Esophagus muscularis mucosa (tissue), 4 donors: ENCODE measurements around the gene HDAC3. TPM values are rescaled to one million over a fixed set of nuclear protein-coding genes. Genes with fewer than 3 reads are reported as not detected.

Experiments used
- DNase-seq: peaks from one replicate; pipeline ENCODE4 v3.0.0-alpha.2; 2017; ENCODE audit errors: extremely low spot score
- H3K27ac ChIP-seq, 4 donors: fragments of 200-600 bp; sonication (generic); replicated peaks in 1 of 4; 1 replicate in 3 of 4; 2 replicates in 1 of 4; pipeline ENCODE4 v1.5.1; 2016 to 2019; ENCODE audit warnings: mild to moderate bottlenecking in 1 of 4
- H3K27me3 ChIP-seq, 4 donors: fragments of 200-600 bp; sonication (generic); one replicate each; pipeline versions ENCODE4 v1.5.1 to v1.6.0; 2016 to 2019
- H3K36me3 ChIP-seq, 4 donors: fragments of 200-600 bp; sonication (generic); one replicate each; pipeline ENCODE4 v1.5.1; 2016 to 2019
- H3K4me1 ChIP-seq, 4 donors: fragments of 200-600 bp; sonication (generic); one replicate each; pipeline ENCODE4 v1.5.1; 2016 to 2019
- H3K4me3 ChIP-seq, 4 donors: fragments of 200-600 bp; sonication (generic); 1 replicate in 2 of 4; 2 replicates in 2 of 4; pipeline ENCODE4 v1.5.1; 2016 to 2019; ENCODE audit warnings: mild to moderate bottlenecking in 4 of 4, moderate library complexity in 1 of 4
- H3K9me3 ChIP-seq, 4 donors: fragments of 200-600 bp; sonication (generic); 1 replicate in 3 of 4; 2 replicates in 1 of 4; pipeline ENCODE4 v1.5.1; 2016 to 2019
- CTCF ChIP-seq, 3 experiments: fragments of 200-600 bp in 2 of 3; fragments of 450-650 bp in 1 of 3; sonication (generic) in 2 of 3; IDR thresholded peaks; one replicate each; pipeline ENCODE4 v1.5.1; 2017 to 2019; ENCODE audit warnings: antibody characterized with exemption in 3 of 3, mild to moderate bottlenecking in 2 of 3, moderate library complexity in 1 of 3
- EP300 ChIP-seq: sonication (generic); formaldehyde crosslinking; IDR thresholded peaks from one replicate; pipeline ENCODE4 v1.6.1; 2017; ENCODE audit warnings: antibody characterized with exemption
- POLR2A ChIP-seq: fragments of 450-650 bp; IDR thresholded peaks from one replicate; pipeline ENCODE4 v1.6.1; 2017; ENCODE audit warnings: antibody characterized with exemption, moderate library complexity, mild to moderate bottlenecking, low read depth
- POLR2AphosphoS5 ChIP-seq, 2 donors: sonication (generic); formaldehyde crosslinking; IDR thresholded peaks; one replicate each; pipeline ENCODE4 v1.6.1; 2017; ENCODE audit warnings: antibody characterized with exemption in 2 of 2
- WGBS: methylation state at CpG from one replicate; pipeline ENCODE4 v1.1.5; 2018; 5-methylcytosine and 5-hydroxymethylcytosine counted together
- intact Hi-C: fragments of 100-400 bp; cut with DNase I; formaldehyde crosslinking; loops from one replicate; pipeline ENCODE4 v1.15.1; 2023
- total RNA-seq, 4 donors: library from RNA; depleted of rRNA; stranded (reverse); fragments of >200 nt; gene quantifications; one replicate each; pipeline versions ENCODE4 v1.1.0 to v1.2.1, GENCODE V29; 2016

HDAC3 gene
- total RNA-seq, 4 donors from 2014 or later = 30.3 to 54.4 (median 44.3) TPM

DNA sequence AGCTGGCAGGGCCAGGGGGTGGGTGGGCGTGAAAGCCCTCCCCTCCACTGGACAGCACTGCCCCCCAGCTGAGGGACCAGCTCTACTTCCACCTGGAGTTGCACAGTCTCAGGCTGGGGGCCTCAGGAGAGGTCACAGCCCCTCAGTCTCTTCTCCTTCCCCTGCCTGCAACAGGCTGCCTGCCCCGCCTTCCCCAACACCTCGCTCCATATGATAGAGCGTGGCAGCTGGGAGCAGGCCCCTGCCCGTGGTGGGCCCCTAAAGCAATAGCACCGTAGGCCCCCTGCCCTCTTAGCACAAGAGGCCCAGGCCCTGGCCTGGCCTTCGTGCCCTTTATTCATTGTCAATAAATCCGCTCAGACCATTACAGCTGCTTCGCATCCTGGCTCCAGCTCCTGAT lies 4.0 kb upstream of the HDAC3 start:
- intact Hi-C loops = no loop called here
- 83% methylated on average over 8 of the region's 9 CpGs for WGBS
- Histone ChIP-seq H3K9me3 (peaks cover 0 to 3% (median 0%) of the 10 kb centered on the region in 4 donors), H3K4me3 (no peak overlapping the region), H3K27ac (no peak overlapping the region), H3K27me3 (peaks cover 0 to 9% (median 0%) of the 10 kb centered on the region in 4 donors), H3K4me1 (peaks cover 18 to 21% (median 19%) of the 10 kb centered on the region in 4 donors), H3K36me3 (peaks cover 9 to 50% (median 20%) of the 10 kb centered on the region in 4 donors)
- no peak for DNase-seq
- TF ChIP-seq CTCF (IDR thresholded peaks at IDR 0.05) = no peak

- no peak for DNase-seq
- H3K9me3 ChIP-seq = peaks cover 0 to 3% (median 0%) of the 10 kb centered on the region in 4 donors
- H3K4me1 ChIP-seq = peaks cover 24 to 27% (median 26%) of the 10 kb centered on the region in 4 donors
- intact Hi-C loops = no loop called here
- peaks cover 9 to 43% (median 17%) of the 10 kb centered on the region in 4 donors for H3K36me3 ChIP-seq
- TF ChIP-seq CTCF (IDR thresholded peaks at IDR 0.05) = no peak
- no peak for TF ChIP-seq POLR2AphosphoS5 (IDR thresholded peaks at IDR 0.05)
- TF ChIP-seq EP300 = no peak
- TF ChIP-seq POLR2A = no peak
- peaks cover 0 to 9% (median 0%) of the 10 kb centered on the region in 4 donors for H3K27me3 ChIP-seq
- no peak overlapping the region for H3K27ac ChIP-seq
- no CpG with 5 or more reads among the region's 3 CpGs for WGBS
- no peak overlapping the region for H3K4me3 ChIP-seq
These were observed 3.4 kb upstream of the HDAC3 start for GRCh38 chr5:141640051-141640415.

GRCh38 chr5:141639357-141640050 lies 2.9 kb upstream of the HDAC3 start:
- no peak overlapping the region for H3K27ac ChIP-seq
- peaks cover 0 to 9% (median 0%) of the 10 kb centered on the region in 4 donors for H3K27me3 ChIP-seq
- H3K4me1 ChIP-seq = peaks cover 28 to 33% (median 31%) of the 10 kb centered on the region in 4 donors
- DNase-seq = no peak
- no peak overlapping the region for H3K4me3 ChIP-seq
- WGBS = 83% methylated on average over 8 of the region's 12 CpGs
- TF ChIP-seq CTCF (IDR thresholded peaks at IDR 0.05) (no peak), POLR2AphosphoS5 (IDR thresholded peaks at IDR 0.05) (no peak), EP300 (no peak), POLR2A (no peak)
- H3K36me3 ChIP-seq = peaks cover 7 to 41% (median 13%) of the 10 kb centered on the region in 4 donors
- intact Hi-C loops = no loop called here
- H3K9me3 ChIP-seq = peaks cover 0 to 3% (median 0%) of the 10 kb centered on the region in 4 donors

GRCh38 chr5:141638771-141639170 lies 2.1 kb upstream of the HDAC3 start:
- Histone ChIP-seq H3K9me3 (peaks cover 0 to 3% (median 0%) of the 10 kb centered on the region in 4 donors), H3K27ac (no peak overlapping the region), H3K4me3 (no peak overlapping the region), H3K36me3 (peaks cover 0 to 34% (median 6%) of the 10 kb centered on the region in 4 donors), H3K27me3 (peaks cover 0 to 9% (median 0%) of the 10 kb centered on the region in 4 donors), H3K4me1 (peaks cover 28 to 38% (median 35%) of the 10 kb centered on the region in 4 donors)
- no peak for DNase-seq
- 97% methylated on average over 2 of the region's 2 CpGs for WGBS
- TF ChIP-seq POLR2AphosphoS5 (IDR thresholded peaks at IDR 0.05) = no peak
- no peak for TF ChIP-seq CTCF (IDR thresholded peaks at IDR 0.05)
- TF ChIP-seq POLR2A = no peak
- no peak for TF ChIP-seq EP300
- intact Hi-C loops = no loop called here
